GM18526 (cell line): ENCODE measurements around the gene SDK1.

Source experiments
- POLR2A ChIP-seq: IDR thresholded peaks from 3 replicates; pipeline ENCODE4 v1.6.1; 2011; ENCODE audit not compliant: insufficient read length; ENCODE audit errors: extremely low read depth

SDK1 gene

DNA sequence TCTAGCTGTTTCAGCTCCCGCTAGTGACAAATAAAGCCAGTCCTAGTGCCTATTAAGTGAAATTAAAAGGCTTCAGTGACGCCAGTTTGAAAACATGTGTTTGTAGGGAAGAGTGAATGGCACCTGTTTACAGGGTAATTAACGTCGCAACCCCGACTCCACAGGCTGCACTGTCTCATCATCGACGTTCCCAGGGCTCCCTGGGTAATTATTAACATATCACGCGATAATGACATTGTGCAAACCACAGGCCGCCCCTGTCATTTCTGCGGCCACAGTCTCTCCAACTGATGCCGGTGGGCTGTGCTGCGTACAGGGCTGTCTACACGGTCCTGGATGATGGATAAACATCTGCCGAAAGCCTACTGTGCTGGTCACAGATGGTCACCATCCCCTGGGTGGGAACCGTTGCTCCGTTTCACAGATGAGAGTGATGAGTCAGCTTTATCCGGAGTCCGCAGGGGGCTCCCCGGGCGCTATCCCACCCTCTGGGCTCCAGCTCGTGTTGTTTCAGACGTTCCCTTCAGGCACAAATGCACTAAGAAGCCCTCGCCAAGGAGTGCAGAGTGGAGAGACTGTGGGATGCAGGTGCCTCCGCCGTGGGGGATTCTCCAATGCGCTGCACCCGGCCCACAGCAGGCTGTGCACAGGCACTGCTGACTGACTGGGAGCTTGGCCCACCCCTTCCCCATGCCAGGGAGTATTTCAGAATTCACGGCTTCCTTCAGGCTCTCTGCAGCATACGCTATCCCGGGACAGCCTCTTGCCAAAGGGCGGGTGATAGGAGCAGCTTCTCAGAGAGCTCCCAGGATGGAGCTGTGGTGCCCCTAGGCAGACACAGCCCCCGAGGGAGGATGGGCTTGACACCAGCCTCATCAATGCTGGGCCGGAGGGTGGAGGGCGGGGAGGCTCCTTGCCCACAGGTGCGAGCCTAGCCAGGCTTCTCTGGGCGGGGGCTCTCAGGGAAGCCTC lies 889.2 kb downstream of the SDK1 start:
- TF ChIP-seq POLR2A: no peak

DNA sequence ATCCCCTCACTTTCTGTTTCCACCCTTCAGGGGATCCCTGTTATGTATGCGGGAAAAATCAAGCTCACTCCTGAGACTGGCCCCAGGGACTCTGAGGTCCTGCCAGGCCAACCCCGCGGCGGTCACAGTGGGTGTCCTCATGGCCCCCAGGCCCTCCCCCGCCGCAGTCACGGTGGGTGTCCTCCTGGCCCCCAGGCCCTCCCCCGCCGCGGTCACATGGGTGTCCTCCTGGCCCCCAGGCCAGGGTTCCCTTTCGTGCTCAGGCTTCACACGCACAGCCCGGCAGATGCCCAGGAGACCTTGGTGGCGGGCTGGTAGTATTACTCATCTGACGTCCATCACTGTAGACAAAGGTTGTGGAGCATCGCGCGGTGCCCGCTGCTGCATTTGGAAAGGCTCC lies 890.0 kb downstream of the SDK1 start:
- no peak for TF ChIP-seq POLR2A

DNA sequence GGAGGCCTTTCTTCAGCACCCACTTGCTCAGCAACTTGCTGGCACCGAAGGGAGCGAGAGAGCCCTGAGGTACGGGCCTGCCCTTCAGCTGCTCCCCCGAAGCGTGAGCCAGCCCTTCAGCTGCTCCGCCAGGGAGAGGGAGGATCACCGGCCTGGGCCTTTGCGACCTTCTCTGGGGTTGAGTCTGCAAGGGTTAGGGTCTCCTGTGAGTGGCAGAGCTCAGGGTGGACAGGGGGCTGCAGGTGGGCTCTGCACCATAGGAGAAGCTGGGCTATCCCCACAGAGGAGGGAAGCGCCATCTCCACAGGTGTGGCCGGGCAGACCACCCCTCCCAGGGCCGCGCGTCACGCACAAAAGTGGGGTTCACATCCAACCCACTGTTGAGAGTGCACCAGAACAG lies 890.5 kb downstream of the SDK1 start:
- no peak for TF ChIP-seq POLR2A

DNA sequence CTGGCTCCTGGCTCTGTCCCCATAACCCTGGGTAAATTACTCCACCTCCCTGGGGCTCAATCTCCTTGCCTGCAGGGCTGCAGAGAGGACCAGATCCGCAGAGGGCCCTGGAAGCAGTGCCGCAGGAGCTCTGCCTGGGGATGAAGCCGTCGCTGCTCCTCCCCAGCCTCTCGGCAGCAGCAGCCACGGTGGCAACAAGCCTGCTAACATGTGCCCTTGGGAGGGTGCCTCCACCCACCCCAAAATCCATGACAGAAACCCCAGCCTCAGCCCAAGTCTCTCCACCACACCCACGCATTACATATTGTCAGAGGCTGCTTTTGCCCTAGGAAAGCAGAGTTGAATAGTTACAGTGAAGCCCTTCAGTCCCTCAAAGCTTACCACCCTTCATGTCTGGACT lies 894.6 kb downstream of the SDK1 start:
- TF ChIP-seq POLR2A: no peak

DNA sequence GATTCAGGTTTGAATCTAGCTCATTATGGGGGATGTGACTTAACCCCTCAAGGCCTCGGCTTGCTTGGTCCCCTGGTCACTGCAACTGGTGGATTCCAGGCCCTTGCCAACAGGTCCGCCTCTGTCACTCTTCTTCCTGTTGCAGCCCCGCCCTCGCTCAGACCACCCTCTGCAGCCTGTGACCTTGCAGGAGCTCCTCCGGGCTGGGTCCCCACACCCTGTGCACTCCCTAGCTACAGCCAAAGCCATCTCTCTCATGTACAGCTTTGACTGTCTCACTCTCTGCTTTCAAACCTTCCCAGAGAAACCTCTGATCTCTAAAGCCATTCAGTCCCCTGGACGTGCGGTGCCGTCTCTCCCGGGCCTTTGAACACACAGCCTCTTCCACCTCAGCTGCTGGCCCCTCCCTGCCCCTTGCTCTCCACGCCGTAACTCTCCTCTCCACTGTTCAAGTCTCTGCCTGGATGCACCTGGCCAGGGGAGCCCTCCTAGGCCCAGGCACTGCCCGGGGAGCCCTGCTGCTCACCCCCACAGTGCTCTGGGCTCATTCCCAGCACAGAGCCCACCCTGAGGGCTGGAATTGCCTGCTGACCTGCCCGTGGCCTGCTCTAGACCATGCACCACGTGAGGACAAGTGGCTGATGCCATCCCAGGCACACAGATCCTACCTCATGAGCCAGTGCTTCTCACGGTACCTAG lies 895.2 kb downstream of the SDK1 start:
- TF ChIP-seq POLR2A: no peak

DNA sequence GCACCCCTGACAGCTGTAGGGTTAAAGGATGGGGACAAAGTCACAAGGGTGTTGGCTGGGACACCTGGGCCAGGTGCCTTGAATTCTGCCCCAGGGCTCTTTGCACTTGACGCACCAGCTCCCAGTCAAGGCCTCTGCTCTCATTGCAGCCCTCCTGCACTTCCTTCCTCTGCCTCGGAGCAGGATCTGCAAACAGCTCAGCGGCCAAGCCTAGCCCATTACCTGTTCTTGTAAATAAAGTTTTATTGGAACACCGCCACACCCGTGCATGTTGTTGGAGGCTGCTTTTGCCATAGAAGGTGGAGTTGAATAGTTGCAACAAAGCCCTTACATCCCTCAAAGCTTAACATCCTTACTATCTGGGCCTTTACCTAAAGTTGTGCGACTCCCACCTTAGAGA lies 897.2 kb downstream of the SDK1 start:
- no peak for TF ChIP-seq POLR2A

DNA sequence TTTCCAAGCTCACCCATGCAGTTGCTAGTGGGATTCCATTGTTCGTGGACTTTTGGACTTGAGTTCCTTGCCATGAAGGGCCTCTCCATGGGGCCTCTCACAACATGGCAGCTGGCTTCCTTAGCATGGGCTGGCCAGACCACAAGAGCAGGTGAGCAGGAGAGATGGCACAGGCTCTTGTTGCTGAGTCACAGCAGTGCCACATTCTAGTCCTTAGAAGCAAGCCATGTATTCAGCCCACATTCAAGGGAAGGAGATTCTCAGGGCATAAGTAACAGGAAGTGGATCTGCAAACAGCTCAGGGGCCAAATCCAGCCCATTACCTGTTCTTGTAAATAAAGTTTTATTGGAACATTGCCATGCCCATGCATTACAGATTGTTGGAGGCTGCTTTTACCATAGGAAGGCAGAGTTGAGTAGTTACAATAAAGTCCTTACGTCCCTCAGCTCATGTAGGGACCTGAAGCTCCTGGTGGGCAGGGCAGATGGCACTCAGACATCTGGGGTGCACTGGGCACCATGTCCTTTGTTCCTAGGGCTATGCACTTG lies 899.6 kb downstream of the SDK1 start:
- no peak for TF ChIP-seq POLR2A

DNA sequence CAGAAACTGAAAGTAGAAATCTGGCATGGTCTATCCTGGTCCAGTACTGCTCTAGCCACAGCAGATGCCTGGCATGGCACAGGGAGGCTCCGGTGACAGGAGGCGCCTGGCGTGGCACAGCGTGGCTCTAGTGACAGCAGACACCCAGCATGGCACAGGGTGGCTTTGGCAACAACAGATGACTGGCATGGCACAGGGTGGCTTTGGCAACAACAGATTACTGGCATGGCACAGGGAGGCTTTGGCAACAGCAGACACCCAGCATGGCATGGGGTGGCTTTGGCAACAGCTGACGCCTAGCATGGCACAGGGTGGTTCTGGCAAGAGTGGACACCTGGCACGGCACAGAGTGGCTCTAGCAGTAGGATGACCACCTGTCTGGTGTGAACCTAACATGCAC lies 900.5 kb downstream of the SDK1 start:
- TF ChIP-seq POLR2A: no peak

DNA sequence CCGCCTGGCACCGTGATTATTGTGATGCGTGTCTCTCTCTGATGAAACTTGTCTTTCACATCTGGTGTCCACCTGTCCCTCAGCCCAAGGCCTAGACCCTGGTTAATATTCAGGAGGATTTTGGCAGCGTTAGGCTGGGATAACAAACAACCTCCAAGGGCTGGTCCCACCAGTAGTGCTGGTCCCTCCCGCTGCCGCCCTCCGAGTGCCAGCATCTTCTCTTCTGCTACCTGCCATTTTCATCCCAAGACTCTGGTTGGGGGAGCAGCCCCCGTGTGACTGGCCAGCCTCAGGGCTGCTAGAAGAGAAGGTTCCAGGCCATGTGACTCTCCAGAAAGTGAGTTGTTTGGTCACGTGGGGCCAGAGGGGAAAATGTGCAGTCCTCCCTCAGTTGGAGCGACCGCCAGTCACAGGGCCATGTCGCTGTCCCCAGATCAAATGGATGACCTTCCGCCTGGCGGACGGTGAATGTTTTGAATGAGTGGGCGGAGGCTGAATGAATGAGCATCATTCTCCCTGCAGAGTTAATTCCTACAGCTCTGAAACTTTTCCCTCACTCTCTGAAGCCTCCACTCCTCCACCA lies 901.2 kb downstream of the SDK1 start:
- TF ChIP-seq POLR2A: no peak

DNA sequence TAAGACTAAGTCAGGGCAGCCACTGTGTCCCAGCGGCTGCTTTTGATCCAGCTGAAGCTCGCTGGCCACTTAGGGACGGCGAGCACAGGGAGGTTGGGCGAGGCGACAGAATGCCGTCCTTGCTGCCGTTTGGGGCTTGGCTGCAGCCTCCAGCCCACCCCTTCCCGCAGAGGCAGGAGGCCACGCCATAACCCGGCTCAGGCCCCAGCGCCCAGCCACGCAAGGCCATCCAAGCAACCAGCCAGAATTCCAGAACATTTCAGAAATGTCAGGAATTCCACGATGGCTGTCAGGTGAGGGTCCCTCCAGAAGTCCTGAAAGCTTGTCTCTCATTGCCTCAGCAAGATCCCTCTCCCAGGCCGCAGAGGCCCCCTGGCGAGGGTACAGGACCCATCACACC lies 901.9 kb downstream of the SDK1 start:
- TF ChIP-seq POLR2A: no peak

DNA sequence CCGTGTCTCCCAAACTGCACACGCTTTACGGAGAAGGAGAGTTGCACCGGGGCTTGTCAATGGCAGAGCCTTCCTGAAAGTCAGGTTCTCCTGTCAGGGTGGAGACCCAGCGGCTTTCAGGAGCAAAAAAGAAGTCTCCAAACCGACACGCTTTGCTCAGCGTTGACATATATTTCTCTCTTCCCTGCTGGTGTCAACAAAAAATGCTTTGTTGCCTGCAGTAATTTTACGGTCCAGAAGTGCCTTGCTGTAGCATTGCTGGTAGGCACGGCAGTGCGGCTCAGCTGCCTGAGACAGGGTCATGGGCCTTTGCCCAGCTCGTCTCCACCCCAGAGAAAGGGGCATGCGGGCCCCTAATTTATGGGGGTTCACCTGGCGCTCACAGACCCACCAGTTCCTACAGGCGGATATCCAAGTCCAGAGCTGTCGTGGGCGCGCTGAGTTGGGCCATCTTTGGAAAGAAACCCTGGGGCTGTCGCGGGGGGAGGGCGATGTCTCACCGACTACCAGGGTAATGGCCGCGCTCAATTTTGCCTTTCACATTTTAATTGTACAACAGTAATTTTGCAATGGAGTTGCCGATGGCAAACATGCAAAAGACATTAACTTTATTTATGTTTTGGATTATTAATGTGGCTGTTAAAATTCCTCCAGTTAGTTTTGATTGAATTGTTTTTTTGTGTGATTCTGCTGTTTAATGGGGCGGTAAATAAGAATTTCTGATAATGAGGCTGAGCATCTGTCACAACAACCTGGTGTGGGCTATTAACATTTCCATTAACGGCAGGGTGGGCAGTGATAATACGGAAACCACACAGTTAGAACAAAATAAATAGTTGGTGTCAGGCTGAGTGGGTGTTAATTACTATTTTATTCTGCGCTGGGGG lies 902.8 kb downstream of the SDK1 start:
- TF ChIP-seq POLR2A: no peak

DNA sequence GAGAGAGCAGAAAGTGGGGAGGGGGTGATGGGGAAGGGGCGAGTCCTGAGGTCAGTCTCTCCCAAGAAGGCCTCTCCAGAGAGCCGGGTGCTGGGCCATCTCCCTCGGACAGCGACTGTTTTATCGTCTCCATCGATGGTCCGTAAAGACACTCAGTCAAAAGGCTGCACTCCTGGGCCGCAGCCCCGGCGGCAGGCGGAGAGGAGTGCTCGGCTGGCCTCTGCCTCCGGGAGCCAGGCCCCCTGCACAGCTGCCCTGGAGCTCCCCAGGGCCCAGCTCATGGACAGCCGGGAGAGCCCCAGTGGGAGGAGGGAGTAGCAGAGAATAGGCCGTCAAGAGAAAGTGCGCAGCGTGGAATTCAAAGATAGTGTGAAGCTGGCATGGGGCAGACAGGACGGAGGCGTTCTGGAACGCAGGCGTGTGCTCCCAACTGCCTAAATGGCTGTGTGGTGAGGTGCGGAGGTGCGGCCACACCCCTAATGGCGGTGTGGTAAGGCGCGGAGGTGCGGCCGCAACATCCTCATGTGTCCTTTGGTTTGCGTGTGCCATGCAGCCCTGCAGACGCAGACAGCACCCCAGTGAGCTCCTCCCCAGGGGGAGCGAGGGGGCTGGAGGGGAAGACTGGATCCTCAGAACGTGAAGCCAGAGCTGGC lies 903.6 kb downstream of the SDK1 start:
- TF ChIP-seq POLR2A: no peak

DNA sequence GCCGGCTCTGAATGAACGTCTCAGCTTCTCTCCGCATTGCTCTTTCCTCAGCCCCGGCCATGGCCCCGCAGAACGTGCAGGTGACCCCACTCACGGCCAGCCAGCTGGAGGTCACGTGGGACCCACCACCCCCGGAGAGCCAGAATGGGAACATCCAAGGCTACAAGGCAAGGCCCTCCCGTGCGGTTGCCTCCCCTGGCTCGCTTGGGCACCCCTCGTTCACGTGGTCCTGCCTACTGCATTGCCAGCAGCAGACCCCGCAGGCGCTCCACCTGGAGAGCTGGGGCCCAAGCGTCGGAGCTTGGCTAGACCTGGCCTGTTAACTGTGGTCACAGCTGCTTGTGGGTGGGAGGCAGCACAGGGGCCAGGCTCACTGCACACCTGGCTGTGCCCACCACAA lies 904.8 kb downstream of the SDK1 start:
- TF ChIP-seq POLR2A: no peak

DNA sequence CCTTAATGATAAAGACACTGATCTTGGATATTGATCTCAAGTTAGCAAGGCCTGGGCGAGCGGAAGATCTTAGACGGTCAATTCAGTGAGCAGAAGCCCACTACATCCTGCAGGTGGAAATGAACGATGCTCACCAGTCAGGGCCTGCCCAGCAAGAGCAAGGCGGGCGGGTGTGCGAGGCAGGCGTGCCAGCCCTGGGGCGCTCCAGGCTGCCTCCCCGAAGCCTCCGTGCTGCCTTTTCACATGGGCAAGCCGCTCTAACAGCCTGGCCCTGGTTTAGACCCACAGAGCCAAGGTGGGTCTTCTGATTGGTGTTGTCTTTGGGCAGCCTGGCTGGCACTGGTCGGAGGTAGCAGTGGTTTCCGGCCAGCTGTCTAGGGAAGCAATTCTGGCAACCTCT lies 906.0 kb downstream of the SDK1 start:
- TF ChIP-seq POLR2A: no peak
